NOMO-1 treated with dmso at 0.1 percent for 144 hours (cell line): ENCODE results near the gene ELF2.
A peak's percentile ranks its signal among the peaks of the same experiment; 100 is the strongest.
"Not testable (repeated sequence)": the region's sequence is repeated elsewhere in the genome, so short reads cannot be mapped to it uniquely, and the experiment has no call there.

ENCODE experiments used
- DNase-seq: peaks from one replicate; lab custom pipeline; 2025; ENCODE audit not compliant: unreplicated experiment; lab: John Stamatoyannopoulos, UW

ELF2 gene

DNA sequence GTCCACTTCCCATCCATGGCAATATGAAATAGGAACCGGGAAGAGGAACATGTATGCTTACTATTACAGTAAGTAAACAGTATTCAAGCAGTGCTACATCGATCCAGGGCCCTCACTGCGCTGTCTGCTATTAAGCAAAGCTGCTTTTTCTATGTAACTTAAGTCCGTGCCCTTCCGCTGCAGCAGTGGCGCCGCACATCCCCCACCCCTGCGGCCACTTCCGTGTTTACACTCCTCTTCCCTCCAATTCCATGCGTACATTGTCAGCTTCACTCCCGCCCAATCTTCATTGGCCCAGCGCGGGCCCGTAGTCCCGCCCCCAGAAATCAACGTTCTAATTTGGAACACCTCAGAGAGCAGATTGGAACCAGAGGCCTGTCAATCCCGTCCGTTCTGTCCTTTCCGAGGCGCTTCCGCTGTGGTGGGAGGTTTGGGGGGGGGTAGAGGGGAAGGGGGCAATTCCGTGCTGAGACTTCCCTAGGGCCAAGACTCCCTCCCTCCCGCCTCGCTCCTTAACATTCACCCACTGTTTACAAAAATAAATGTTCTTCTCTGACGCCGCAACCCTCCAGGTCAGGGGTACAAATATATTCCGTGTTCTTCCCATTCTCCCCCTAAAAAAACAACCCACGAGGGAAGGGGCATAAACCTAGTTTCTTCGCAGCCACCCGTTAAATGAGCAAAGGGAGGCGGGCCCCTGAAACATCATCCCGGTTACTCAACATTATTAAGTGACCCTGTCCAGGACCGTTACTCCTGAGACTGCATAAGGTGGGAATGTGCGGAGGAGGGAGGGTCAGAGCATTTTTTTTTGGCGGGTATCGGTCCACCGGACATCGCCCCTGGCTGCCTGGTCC is 94.0 kb downstream of the ELF2 start:
- DNase-seq, result peak; percentile 98

DNA sequence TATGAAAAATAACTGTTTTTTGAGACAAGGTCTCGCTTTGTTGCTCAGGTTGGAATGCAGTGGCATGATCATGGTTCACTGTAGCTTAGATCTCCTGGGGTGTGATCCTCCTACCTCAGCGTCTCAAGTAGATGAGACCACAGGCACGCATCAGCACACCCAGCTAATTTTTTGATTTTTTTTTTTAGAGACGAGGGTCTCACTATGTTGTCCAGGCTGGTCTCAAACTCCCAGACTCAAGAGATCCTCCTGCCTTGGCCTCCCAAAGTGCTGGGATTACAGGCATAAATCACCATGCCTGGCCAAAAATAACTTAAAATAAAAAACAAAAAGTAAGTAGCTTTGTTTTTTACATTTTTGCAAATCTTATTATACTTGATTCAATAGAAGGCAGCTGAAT is 98.1 kb downstream of the ELF2 start:
- DNase-seq, result no peak

DNA sequence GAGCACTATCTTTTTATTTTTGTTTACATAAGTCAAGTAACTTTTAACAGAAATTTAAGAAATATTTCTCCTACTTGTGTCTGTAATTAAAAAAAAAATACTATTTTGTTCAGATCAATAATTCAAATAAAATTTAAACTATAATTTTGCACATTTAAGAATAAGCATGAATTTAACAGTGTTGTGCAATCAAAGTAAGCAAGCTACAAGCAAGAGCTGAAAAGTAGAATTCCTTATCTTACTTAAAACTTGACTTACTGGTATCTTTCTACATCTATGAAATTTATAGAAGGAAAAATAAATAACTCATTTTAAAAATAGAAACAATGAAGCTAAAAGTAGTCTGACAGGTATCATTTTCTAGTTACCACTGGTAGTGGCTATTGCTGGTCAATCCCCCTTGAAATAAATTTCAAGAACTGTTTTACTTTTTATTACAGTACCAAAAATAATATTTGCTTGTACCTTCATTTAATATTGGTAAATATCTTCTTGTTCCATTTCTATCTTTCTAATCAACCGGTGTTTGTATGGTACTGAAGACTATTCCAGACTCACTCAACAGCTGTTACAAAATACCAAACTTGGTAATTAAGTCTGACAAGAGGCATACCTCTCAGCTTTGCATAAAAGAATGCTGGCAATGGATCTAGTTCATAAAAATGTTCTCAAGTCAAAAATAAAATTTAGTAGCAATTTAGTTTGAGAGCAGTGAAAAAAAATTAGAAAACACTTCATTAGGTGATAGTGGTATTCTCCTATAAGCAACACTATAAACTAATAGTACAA is 99.3 kb downstream of the ELF2 start:
- DNase-seq, result no peak

GRCh38 chr4:139076016-139076744 is 100.8 kb downstream of the ELF2 start:
- no peak for DNase-seq

- no peak for DNase-seq
Measured at GRCh38 chr4:139060591-139060990, 116.4 kb downstream of the ELF2 start.

GRCh38 chr4:139059026-139059425 is 118.0 kb downstream of the ELF2 start:
- not testable (repeated sequence) for DNase-seq

- no peak for DNase-seq
Measured at GRCh38 chr4:139054791-139055505, 122.1 kb downstream of the ELF2 start.

DNA sequence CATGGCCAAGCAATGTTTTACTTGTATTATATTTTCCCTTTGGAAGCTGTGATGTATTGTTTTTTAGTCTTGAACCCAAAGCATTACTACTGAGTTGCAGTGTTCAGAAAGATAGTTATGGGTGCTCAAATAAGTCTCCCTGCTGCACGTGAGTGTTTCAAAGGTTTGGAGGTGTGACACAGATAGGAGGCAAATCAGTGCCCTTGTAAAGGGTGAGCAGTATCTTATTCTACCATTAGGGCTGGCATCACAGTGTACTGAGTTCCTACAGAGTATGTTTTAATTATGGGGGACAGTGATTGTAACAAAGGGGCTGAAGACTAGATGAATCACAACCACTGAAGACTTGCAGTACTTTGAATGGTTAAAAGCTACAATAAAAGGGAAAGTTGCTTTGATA is 123.1 kb downstream of the ELF2 start:
- no peak for DNase-seq

GRCh38 chr4:139050446-139050845 is 126.6 kb downstream of the ELF2 start:
- no peak for DNase-seq

DNA sequence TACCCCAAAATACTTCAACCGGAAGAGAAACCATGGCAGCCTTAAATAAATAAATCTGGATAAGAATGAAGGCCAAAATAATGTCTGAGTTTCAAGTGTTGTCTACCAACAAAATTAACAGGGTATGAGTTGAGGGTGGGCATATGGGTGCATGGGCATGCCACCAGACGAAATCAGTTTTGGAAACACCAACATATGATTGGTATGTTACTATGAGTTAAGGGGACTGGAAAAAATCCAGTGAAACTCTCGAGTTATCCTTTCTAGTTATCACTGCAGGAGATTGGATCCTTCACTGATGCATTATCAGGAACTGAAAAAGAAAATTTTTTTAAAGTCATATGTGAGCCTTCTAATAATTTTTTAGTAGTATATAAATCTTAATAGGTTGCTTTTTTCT is 129.0 kb downstream of the ELF2 start:
- no peak for DNase-seq

DNA sequence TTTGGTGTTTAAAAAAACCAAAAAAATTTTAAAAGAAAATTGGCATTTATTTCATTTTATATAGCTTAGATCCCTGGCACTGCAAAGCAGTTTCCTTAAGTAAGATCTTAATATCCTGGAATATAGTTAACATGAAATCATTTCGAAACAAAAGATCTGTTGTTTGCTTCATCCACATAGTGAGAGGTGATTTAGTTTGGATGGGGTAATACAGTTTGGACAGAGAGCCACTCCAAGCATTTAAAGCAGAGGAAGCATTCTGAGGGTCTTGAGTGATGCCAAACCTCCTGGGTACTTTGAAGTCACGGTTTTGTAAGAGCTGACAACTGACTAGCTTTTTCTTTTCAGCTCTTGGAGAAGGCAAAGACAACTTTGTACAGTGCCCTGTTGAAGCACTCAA is 132.7 kb downstream of the ELF2 start:
- no peak for DNase-seq

GRCh38 chr4:139042981-139043460 is 134.0 kb downstream of the ELF2 start:
- DNase-seq, result no peak

- DNase-seq, result no peak
Measured at GRCh38 chr4:139038874-139039443, 138.1 kb downstream of the ELF2 start.

DNA sequence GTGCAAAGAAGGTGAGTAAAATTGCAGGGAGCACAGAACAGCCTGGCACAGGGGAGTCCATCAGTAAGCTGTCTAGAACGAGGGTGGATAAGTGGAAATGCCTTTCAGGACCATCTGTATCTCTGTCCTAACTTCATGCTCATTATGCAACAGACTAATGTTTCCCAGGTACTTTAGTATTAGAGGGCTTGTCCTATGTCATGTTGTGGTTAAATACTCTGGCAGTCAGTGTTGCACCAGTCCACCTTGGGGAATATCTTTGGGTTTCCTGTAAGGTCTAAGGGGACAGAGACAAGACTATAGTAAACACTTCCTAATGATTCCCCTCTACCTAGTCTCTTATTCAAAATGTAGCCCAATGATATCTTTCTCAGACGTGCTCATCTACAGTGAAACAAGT is 140.1 kb downstream of the ELF2 start:
- DNase-seq, result no peak

DNA sequence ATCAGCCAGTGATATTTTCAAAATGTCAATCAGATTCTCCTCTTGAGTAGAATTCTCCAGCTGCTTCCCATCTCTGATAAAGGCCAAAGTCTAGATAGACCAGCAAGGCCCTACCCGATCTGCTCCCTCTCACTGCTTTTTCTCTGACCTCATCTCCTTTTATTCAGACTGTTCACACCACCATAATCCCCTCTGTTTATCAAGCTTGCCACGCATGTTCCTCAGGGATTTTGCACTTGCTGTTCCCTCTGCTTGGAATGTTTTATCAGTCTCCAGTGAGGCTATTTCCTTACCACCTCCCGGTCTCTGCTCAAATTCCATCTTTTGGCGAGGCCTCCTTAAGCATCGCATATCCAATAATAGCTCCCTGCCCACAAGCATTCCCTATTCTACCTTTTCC is 141.4 kb downstream of the ELF2 start:
- DNase-seq, result no peak

- no peak for DNase-seq
Measured at GRCh38 chr4:139030614-139031235, 146.3 kb downstream of the ELF2 start.

GRCh38 chr4:139029866-139030363 is 147.1 kb downstream of the ELF2 start:
- DNase-seq, result not testable (repeated sequence)

GRCh38 chr4:139028191-139028661 is 148.8 kb downstream of the ELF2 start:
- DNase-seq, result no peak

DNA sequence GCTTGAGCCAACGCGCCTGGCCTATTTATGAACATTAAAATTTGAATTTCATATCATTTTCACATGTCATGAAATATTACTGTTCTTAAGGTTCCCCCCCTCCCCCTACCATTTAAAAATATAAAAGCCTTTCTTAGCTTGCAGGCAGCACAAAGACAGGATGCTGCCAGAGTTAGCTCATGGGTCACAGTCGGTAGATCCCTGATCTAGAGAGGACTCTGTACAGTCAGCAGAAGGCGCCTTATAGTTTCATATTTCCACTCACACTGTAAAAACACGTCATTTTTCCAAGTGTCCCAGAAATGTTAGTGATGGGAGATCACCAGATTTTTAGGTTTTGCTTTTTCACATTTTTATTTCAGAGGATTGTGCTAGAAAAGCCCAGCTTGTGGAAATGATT is 149.2 kb downstream of the ELF2 start:
- no peak for DNase-seq

GRCh38 chr4:139025841-139026240 is 151.2 kb downstream of the ELF2 start:
- no peak for DNase-seq
